K562 (cell line): ENCODE results near the gene PICK1. TPM values are rescaled to one million over a fixed set of nuclear protein-coding genes. Genes with fewer than 3 reads are reported as not detected.

Source experiments
- CBX5 ChIP-seq: IDR thresholded peaks from 2 replicates; pipeline ENCODE4 v1.6.1; 2014; ENCODE audit warnings: low read depth, borderline replicate concordance
- EGR1 ChIP-seq: fragments of 450-650 bp; conservative IDR thresholded peaks from 2 replicates; pipeline ENCODE4 v1.6.1; 2017; ENCODE audit warnings: mild to moderate bottlenecking
- MBD1 ChIP-seq: fragments of 250-450 bp; sonication (Bioruptor Pico); IDR thresholded peaks from 2 replicates; pipeline ENCODE4 v1.8.0; 2022; ENCODE audit warnings: inconsistent platforms
- MGA ChIP-seq: fragments of 450-650 bp; IDR thresholded peaks from 2 replicates; pipeline ENCODE4 v1.6.1; 2016; ENCODE audit warnings: mild to moderate bottlenecking, moderate library complexity
- OTX1 ChIP-seq: fragments of 450-650 bp; formaldehyde crosslinking; IDR thresholded peaks from 2 replicates; pipeline ENCODE4 v1.4.0; 2022; ENCODE audit warnings: mild to moderate bottlenecking
- SMAD4 ChIP-seq: fragments of 250-450 bp; sonication (Bioruptor Pico); conservative IDR thresholded peaks from 2 replicates; pipeline ENCODE4 v1.8.0; 2021; ENCODE audit warnings: inconsistent platforms, mild to moderate bottlenecking, moderate library complexity
- ZNF280B ChIP-seq: fragments of 250-450 bp; sonication (Bioruptor Pico); IDR thresholded peaks from 2 replicates; pipeline ENCODE4 v1.5.1; 2021; ENCODE audit warnings: mild to moderate bottlenecking
- polyA plus RNA-seq, 8 experiments: library from polyadenylated mRNA; depleted of rRNA in 4 of 8; stranded (reverse) in 5 of 8; unstranded in 3 of 8; fragments of >200 nt; fragmentation: Nextera tagmentation in 2 of 8; fragmentation: Illumina TruSeq in 1 of 8; extraction: Ambion mirVana in 2 of 8; extraction: Trizol in 1 of 8; gene quantifications; 2 replicates each; pipeline versions ENCODE4 v1.2.1 to v1.2.3, GENCODE V29; 2011 to 2014; ENCODE audit warnings: inconsistent platforms in 1 of 8, missing spikeins in 1 of 8
- total RNA-seq, 7 experiments: library from RNA; depleted of rRNA in 6 of 7; stranded (reverse); fragments of >200 nt in 6 of 7; fragmentation: Illumina TruSeq in 2 of 7; extraction: Trizol in 2 of 7; gene quantifications; 2 replicates each; pipeline versions ENCODE4 v1.2.1 to v1.2.3, GENCODE V29; 2011 to 2021; ENCODE audit warnings: low replicate concordance in 1 of 7
- TF ChIP-seq, protein P1 (sequence below): fragments of 150-350 bp; IDR thresholded peaks from 2 replicates; pipeline ENCODE4 v1.6.1; 2014; ENCODE audit warnings: low read depth, mild to moderate bottlenecking, low read length, borderline replicate concordance

Gene PICK1
- total and polyA plus RNA-seq, 9 of the 15 experiments (the other 6 are each of a cell fraction or from before 2014, with no cell fraction given) = 0.06 to 11.0 (median 7.9) TPM; not detected in 1

DNA sequence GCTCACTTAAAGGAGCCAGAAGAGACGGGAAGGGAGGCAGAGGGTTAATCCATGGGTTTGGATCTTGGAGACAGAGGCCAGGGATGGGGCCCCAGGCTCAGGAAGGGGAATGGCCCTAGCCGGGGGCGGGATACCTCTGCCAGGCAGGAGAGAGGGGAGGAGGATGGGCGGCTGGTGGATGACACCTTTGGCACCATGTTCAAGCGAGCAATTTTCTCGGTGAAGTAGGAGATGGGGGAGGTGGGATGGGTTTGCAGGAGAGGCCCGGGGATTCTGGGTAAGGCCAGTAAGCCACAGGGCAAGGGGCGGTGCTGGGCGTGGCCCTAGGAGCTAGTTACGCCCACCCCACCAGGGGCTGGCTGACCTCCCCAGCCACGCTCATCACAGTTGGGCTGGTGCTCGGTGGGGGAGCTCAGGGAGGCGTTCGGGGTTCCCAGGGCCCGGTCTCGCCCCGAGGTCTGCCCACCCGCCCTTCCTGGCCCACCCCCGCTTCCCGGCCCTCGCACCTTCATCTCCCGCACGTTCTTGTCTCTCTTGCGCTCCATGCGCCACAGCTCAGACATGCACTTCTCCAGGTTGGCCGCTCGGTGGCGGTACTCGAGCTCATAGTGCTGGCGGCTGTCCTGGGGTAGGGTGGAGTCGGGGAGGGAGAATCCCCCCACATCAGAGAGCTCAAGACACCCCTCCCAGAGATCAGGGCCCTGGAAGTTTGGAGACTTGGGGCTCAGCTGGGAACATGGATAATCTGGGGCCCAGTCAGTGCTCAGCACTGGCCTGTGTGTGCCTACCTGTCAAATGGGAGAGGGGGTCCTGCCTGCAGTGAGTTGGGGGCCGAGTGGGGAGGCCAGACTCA lies 40.6 kb downstream of the PICK1 start (continued):
- peak; percentile 98 for TF ChIP-seq MGA
- no peak for TF ChIP-seq OTX1
- no peak for TF ChIP-seq CBX5
- TF ChIP-seq, protein P1, sequence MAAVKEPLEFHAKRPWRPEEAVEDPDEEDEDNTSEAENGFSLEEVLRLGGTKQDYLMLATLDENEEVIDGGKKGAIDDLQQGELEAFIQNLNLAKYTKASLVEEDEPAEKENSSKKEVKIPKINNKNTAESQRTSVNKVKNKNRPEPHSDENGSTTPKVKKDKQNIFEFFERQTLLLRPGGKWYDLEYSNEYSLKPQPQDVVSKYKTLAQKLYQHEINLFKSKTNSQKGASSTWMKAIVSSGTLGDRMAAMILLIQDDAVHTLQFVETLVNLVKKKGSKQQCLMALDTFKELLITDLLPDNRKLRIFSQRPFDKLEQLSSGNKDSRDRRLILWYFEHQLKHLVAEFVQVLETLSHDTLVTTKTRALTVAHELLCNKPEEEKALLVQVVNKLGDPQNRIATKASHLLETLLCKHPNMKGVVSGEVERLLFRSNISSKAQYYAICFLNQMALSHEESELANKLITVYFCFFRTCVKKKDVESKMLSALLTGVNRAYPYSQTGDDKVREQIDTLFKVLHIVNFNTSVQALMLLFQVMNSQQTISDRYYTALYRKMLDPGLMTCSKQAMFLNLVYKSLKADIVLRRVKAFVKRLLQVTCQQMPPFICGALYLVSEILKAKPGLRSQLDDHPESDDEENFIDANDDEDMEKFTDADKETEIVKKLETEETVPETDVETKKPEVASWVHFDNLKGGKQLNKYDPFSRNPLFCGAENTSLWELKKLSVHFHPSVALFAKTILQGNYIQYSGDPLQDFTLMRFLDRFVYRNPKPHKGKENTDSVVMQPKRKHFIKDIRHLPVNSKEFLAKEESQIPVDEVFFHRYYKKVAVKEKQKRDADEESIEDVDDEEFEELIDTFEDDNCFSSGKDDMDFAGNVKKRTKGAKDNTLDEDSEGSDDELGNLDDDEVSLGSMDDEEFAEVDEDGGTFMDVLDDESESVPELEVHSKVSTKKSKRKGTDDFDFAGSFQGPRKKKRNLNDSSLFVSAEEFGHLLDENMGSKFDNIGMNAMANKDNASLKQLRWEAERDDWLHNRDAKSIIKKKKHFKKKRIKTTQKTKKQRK = no peak
- TF ChIP-seq ZNF280B = no peak
- no peak for TF ChIP-seq SMAD4
- TF ChIP-seq EGR1 = peak; percentile 60; the same call in 1 of the 2 replicates
- no peak for TF ChIP-seq MBD1
